Liver (tissue), 9 donors: Measurements from ENCODE around the gene RHPN2. TPM values are rescaled to one million over a fixed set of nuclear protein-coding genes. Genes with fewer than 3 reads are reported as not detected.

Experiments
- DNase-seq: peaks from one replicate; pipeline ENCODE4 v3.0.0-alpha.2; 2017; ENCODE audit warnings: low spot score
- H3K27ac ChIP-seq, 2 donors: one replicate each; pipeline ENCODE4 v1.7.0; 2013; ENCODE audit warnings: inconsistent platforms in 2 of 2, low read length in 2 of 2, control low read depth in 1 of 2, low read depth in 1 of 2, mild to moderate bottlenecking in 1 of 2
- H3K27me3 ChIP-seq, 4 donors: one replicate each; pipeline versions ENCODE4 v1.6.1 to v1.7.0; 2013; ENCODE audit warnings: low read length in 3 of 4, inconsistent platforms in 1 of 4, mild to moderate bottlenecking in 1 of 4, moderate library complexity in 1 of 4; ENCODE audit not compliant: control insufficient read depth in 4 of 4, insufficient read depth in 4 of 4
- H3K36me3 ChIP-seq, 4 donors: one replicate each; pipeline versions ENCODE4 v1.6.1 to v1.7.0; 2013; ENCODE audit warnings: low read length in 3 of 4, mild to moderate bottlenecking in 3 of 4, low read depth in 1 of 4, moderate library complexity in 1 of 4; ENCODE audit not compliant: control insufficient read depth in 4 of 4, insufficient read depth in 3 of 4
- H3K4me1 ChIP-seq, 4 donors: one replicate each; pipeline versions ENCODE4 v1.6.1 to v1.7.0; 2013; ENCODE audit warnings: low read length in 3 of 4, mild to moderate bottlenecking in 3 of 4, moderate library complexity in 1 of 4; ENCODE audit not compliant: control insufficient read depth in 4 of 4, insufficient read depth in 4 of 4
- H3K4me3 ChIP-seq, 3 donors: one replicate each; pipeline versions ENCODE4 v1.6.1 to v1.7.0; 2013; ENCODE audit warnings: low read length in 3 of 3, control low read depth in 1 of 3, low read depth in 1 of 3, mild to moderate bottlenecking in 1 of 3
- H3K9ac ChIP-seq, 2 donors: one replicate each; pipeline ENCODE4 v1.7.0; 2013; ENCODE audit warnings: low read length in 2 of 2, mild to moderate bottlenecking in 2 of 2, moderate library complexity in 2 of 2, control low read depth in 1 of 2, low read depth in 1 of 2
- H3K9me3 ChIP-seq, 4 donors: one replicate each; pipeline versions ENCODE4 v1.6.1 to v1.7.0; 2013; ENCODE audit warnings: low read length in 3 of 4; ENCODE audit not compliant: control insufficient read depth in 4 of 4
- CTCF ChIP-seq: fragments of 150-350 bp; IDR thresholded peaks from 2 replicates; pipeline ENCODE4 v1.5.1; 2017; ENCODE audit warnings: improper control_type of control experiment, low read depth, low read length; ENCODE audit not compliant: missing input control
- EGR1 ChIP-seq, 2 donors: IDR thresholded peaks; 2 replicates each; pipeline ENCODE4 v1.6.1; 2016 to 2018; ENCODE audit warnings: antibody characterized with exemption in 2 of 2, low read depth in 2 of 2
- FOXA1 ChIP-seq: IDR thresholded peaks from 2 replicates; pipeline ENCODE4 v1.6.1; 2016; ENCODE audit warnings: antibody characterized with exemption
- FOXA2 ChIP-seq: IDR thresholded peaks from 2 replicates; pipeline ENCODE4 v1.6.1; 2016; ENCODE audit warnings: antibody characterized with exemption
- JUND ChIP-seq, 2 donors: IDR thresholded peaks; 2 replicates each; pipeline ENCODE4 v1.6.1; 2016; ENCODE audit warnings: antibody characterized with exemption in 2 of 2
- SP1 ChIP-seq: IDR thresholded peaks from 2 replicates; pipeline ENCODE4 v1.6.1; 2018; ENCODE audit warnings: antibody characterized with exemption, mild to moderate bottlenecking
- TAF1 ChIP-seq: conservative IDR thresholded peaks from 2 replicates; pipeline ENCODE4 v1.6.1; 2016; ENCODE audit warnings: antibody characterized with exemption, mild to moderate bottlenecking
- YY1 ChIP-seq: IDR thresholded peaks from 2 replicates; pipeline ENCODE4 v1.6.1; 2016; ENCODE audit warnings: antibody characterized with exemption, mild to moderate bottlenecking
- WGBS: extraction: QIAGEN DNeasy Blood & Tissue Kit; methylation state at CpG from one replicate; pipeline ENCODE4 v1.1.7; 2013; 5-methylcytosine and 5-hydroxymethylcytosine counted together
- polyA plus RNA-seq, 2 donors: library from polyadenylated mRNA; stranded (reverse) in 1 of 2; unstranded in 1 of 2; fragments of 200-250 nt in 1 of 2; fragments of >200 nt in 1 of 2; fragmentation: Nextera tagmentation in 1 of 2; extraction: Ambion mirVana in 1 of 2; gene quantifications; one replicate each; pipeline versions ENCODE4 v1.2.1 to v1.2.3, GENCODE V29; 2013 to 2015
- total RNA-seq, 2 donors: library from RNA; depleted of rRNA; stranded (reverse); fragments of >200 nt; gene quantifications; one replicate each; pipeline ENCODE4 v1.2.3, GENCODE V29; 2014
- TF ChIP-seq, protein P1 (sequence below): IDR thresholded peaks from 2 replicates; pipeline ENCODE4 v1.6.1; 2016; ENCODE audit warnings: antibody characterized with exemption, mild to moderate bottlenecking
- TF ChIP-seq, protein P2 (sequence below): IDR thresholded peaks from 2 replicates; pipeline ENCODE4 v1.6.1; 2016; ENCODE audit warnings: antibody characterized with exemption
- TF ChIP-seq, protein P3 (sequence below): IDR thresholded peaks from 2 replicates; pipeline ENCODE4 v1.6.1; 2016; ENCODE audit warnings: antibody characterized with exemption
- donor health status: healthy.
- donor health status: healthy.
- donor health status: healthy.
- donor health status: healthy.
- donor health status: healthy.

The RHPN2 gene
- total and polyA plus RNA-seq, 4 donors, result 7.6 to 31.5 (median 9.8) TPM

DNA sequence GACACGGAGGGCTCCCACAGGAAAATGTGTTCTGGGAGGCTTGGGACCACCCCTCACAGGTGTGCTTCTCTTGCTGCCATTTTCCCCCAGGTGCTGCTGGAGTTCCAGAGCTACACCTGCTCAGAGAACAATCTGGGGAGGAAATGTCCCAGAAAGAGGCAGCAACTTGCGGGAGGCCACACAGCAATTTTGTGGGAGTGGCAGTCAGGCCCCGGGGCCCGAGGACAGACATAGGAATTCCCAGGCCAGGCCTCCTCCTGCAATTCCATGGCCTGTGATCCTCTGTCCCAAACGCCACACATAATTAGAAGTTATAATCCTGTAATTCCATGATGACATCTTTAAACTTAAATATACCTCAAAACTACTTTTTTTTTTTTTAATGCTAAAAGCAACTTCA, 1.8 kb downstream of the RHPN2 start:
- no peaks in the 10 kb centered on the region for H3K9me3 ChIP-seq
- H3K4me1 ChIP-seq, result peaks cover 0 to 19% (median 5%) of the 10 kb centered on the region in 4 donors
- no peak overlapping the region for H3K9ac ChIP-seq
- H3K36me3 ChIP-seq, result no peaks in the 10 kb centered on the region
- WGBS, result 69% methylated on average over 5 of the region's 5 CpGs
- peak overlapping the region in 1 of 3 donors; percentile 91 for H3K4me3 ChIP-seq
- peak overlapping the region in 1 of 2 donors; percentile 9 for H3K27ac ChIP-seq
- H3K27me3 ChIP-seq, result no peaks in the 10 kb centered on the region
- TF ChIP-seq TAF1 (no peak), EGR1 (IDR thresholded peaks at IDR 0.05; ENCODE audit: low read depth in 2 of 2) (no peak), CTCF (no peak), SP1 (no peak)
- TF ChIP-seq, protein P1, sequence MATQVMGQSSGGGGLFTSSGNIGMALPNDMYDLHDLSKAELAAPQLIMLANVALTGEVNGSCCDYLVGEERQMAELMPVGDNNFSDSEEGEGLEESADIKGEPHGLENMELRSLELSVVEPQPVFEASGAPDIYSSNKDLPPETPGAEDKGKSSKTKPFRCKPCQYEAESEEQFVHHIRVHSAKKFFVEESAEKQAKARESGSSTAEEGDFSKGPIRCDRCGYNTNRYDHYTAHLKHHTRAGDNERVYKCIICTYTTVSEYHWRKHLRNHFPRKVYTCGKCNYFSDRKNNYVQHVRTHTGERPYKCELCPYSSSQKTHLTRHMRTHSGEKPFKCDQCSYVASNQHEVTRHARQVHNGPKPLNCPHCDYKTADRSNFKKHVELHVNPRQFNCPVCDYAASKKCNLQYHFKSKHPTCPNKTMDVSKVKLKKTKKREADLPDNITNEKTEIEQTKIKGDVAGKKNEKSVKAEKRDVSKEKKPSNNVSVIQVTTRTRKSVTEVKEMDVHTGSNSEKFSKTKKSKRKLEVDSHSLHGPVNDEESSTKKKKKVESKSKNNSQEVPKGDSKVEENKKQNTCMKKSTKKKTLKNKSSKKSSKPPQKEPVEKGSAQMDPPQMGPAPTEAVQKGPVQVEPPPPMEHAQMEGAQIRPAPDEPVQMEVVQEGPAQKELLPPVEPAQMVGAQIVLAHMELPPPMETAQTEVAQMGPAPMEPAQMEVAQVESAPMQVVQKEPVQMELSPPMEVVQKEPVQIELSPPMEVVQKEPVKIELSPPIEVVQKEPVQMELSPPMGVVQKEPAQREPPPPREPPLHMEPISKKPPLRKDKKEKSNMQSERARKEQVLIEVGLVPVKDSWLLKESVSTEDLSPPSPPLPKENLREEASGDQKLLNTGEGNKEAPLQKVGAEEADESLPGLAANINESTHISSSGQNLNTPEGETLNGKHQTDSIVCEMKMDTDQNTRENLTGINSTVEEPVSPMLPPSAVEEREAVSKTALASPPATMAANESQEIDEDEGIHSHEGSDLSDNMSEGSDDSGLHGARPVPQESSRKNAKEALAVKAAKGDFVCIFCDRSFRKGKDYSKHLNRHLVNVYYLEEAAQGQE, result no peak
- TF ChIP-seq, protein P2, sequence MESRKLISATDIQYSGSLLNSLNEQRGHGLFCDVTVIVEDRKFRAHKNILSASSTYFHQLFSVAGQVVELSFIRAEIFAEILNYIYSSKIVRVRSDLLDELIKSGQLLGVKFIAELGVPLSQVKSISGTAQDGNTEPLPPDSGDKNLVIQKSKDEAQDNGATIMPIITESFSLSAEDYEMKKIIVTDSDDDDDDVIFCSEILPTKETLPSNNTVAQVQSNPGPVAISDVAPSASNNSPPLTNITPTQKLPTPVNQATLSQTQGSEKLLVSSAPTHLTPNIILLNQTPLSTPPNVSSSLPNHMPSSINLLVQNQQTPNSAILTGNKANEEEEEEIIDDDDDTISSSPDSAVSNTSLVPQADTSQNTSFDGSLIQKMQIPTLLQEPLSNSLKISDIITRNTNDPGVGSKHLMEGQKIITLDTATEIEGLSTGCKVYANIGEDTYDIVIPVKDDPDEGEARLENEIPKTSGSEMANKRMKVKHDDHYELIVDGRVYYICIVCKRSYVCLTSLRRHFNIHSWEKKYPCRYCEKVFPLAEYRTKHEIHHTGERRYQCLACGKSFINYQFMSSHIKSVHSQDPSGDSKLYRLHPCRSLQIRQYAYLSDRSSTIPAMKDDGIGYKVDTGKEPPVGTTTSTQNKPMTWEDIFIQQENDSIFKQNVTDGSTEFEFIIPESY, result no peak
- no peak for DNase-seq

DNA sequence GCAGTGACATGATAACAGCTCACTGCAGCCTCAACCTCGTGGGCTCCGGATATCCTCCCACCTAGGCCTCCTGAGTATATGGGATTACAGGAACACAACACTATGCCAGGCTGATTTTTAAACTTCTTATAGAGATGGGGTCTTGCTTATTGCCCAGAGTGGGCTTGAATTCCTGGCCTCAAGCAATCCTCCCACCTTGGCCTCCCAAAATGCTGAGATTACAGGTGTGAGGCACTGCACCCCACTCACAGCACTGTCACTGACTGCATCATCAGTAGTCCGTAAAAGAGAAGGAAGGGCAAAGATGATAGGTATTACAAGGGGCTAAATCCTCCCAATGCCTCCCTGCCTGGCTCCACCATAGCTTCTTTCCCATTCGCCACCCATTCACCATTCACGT, 4.1 kb downstream of the RHPN2 start:
- Histone ChIP-seq H3K9ac (no peak overlapping the region), H3K4me3 (no peak overlapping the region), H3K4me1 (peaks cover 0 to 19% (median 5%) of the 10 kb centered on the region in 4 donors), H3K9me3 (no peaks in the 10 kb centered on the region), H3K36me3 (no peaks in the 10 kb centered on the region), H3K27me3 (no peaks in the 10 kb centered on the region), H3K27ac (no peak overlapping the region)
- no peak for DNase-seq
- TF ChIP-seq TAF1 (no peak), YY1 (no peak), JUND (IDR thresholded peaks at IDR 0.05) (no peak), FOXA1 (no peak), FOXA2 (no peak)
- TF ChIP-seq, protein P3, sequence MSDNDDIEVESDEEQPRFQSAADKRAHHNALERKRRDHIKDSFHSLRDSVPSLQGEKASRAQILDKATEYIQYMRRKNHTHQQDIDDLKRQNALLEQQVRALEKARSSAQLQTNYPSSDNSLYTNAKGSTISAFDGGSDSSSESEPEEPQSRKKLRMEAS, result no peak
- TF ChIP-seq, protein P2, result no peak
- TF ChIP-seq, protein P1, result no peak
- WGBS, result 89% methylated on average over 5 of the region's 5 CpGs
